HFFc6 (cell line): Measurements from ENCODE around the gene TBC1D1. TPM values are rescaled to one million over a fixed set of nuclear protein-coding genes. Genes with fewer than 3 reads are reported as not detected.

Experiments
- DNase-seq: peaks from one replicate; pipeline ENCODE4 v3.0.0-alpha.2; 2018
- H3K27ac Mint-ChIP-seq: 2 replicates; pipeline ENCODE4 v1.8.0; 2020; ENCODE audit warnings: mild to moderate bottlenecking, mixed read lengths
- H3K27me3 Mint-ChIP-seq: 2 replicates; pipeline ENCODE4 v1.8.0; 2021; ENCODE audit warnings: mild to moderate bottlenecking, moderate library complexity, mixed read lengths; ENCODE audit not compliant: insufficient read depth
- H3K36me3 Mint-ChIP-seq: 2 replicates; pipeline ENCODE4 v1.8.0; 2021; ENCODE audit warnings: low read depth, mixed read lengths
- H3K4me1 Mint-ChIP-seq: 2 replicates; pipeline ENCODE4 v1.8.0; 2020; ENCODE audit warnings: low read depth, mixed read lengths
- H3K4me3 Mint-ChIP-seq: 2 replicates; pipeline ENCODE4 v1.8.0; 2020; ENCODE audit warnings: mild to moderate bottlenecking, moderate library complexity, mixed read lengths
- H3K9me3 Mint-ChIP-seq: 2 replicates; pipeline ENCODE4 v1.8.0; 2020; ENCODE audit warnings: mild to moderate bottlenecking, mixed read lengths
- total RNA-seq, 6 experiments: library from RNA; stranded (reverse); fragmentation: NEBNext Ultra II Directional; extraction: Animal tissue kit (Norgen Biotek cat#: 25700); gene quantifications; 2 replicates in 1 of 6; 3 replicates in 5 of 6; pipeline ENCODE4 v1.2.3, GENCODE V29; 2021
- TF ChIP-seq, protein P1 (sequence below): fragments of 200-600 bp; sonication (generic); IDR thresholded peaks from 2 replicates; pipeline ENCODE4 v1.5.0; 2021; ENCODE audit warnings: antibody characterized with exemption, mild to moderate bottlenecking

The TBC1D1 gene
- total RNA-seq, 6 experiments from 2014 or later: 78.5 to 126 (median 112) TPM

DNA sequence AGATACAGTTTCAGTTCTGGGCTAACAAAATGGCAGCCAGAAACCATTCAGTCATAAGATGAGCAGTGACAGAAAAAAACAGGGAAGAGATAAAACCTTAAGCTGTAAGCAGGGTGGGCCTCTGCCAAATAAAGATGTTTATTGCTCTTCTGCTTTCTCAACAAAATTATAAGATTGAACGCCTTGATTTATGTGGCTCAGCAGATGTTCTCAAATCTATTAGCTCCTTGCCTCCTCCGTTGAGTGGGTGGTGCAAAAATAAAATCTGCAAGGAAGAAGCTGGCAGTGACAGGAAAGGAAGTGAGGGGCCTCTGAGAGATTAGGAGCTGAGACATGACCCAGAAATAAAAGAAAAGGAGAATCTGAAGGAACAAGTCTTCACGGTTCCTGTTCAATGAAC lies 275.9 kb downstream of the TBC1D1 start:
- no peak overlapping the region for H3K4me3 Mint-ChIP-seq
- peaks cover 36% of the 10 kb centered on the region for H3K4me1 Mint-ChIP-seq

DNA sequence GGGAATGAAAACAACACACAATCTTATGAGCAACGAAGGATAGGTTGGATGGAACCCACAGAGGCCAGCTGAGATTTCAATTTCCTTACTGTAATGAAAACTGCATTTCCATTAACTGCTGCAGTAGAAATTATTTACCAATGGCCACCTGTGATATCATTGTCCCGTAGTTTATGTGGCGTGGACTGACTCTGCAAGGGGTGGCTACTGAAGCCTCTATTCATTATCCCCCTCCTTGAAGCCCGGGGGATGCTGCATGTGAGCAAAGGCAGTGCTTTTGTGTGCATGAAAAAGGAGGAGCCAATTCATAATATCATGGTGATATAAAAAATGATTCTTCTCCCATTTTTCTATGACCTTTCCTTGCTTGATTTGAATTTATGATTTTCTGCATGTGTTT lies 277.1 kb downstream of the TBC1D1 start:
- Mint-ChIP-seq H3K36me3 (peaks cover 13% of the 10 kb centered on the region; the same call in 1 of the 2 replicates), H3K27ac (no peak overlapping the region), H3K4me3 (no peak overlapping the region), H3K4me1 (peaks cover 24% of the 10 kb centered on the region), H3K9me3 (peaks cover 9% of the 10 kb centered on the region; the same call in 1 of the 2 replicates), H3K27me3 (peaks cover 3% of the 10 kb centered on the region; the same call in 1 of the 2 replicates)
- TF ChIP-seq, protein P1, sequence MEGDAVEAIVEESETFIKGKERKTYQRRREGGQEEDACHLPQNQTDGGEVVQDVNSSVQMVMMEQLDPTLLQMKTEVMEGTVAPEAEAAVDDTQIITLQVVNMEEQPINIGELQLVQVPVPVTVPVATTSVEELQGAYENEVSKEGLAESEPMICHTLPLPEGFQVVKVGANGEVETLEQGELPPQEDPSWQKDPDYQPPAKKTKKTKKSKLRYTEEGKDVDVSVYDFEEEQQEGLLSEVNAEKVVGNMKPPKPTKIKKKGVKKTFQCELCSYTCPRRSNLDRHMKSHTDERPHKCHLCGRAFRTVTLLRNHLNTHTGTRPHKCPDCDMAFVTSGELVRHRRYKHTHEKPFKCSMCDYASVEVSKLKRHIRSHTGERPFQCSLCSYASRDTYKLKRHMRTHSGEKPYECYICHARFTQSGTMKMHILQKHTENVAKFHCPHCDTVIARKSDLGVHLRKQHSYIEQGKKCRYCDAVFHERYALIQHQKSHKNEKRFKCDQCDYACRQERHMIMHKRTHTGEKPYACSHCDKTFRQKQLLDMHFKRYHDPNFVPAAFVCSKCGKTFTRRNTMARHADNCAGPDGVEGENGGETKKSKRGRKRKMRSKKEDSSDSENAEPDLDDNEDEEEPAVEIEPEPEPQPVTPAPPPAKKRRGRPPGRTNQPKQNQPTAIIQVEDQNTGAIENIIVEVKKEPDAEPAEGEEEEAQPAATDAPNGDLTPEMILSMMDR: no peak
- DNase-seq: no peak

More for the DNA sequence above, 275.9 kb downstream of the TBC1D1 start:
- DNase-seq: no peak
- Mint-ChIP-seq H3K27me3 (peaks cover 3% of the 10 kb centered on the region), H3K9me3 (peaks cover 9% of the 10 kb centered on the region; the same call in 1 of the 2 replicates), H3K27ac (no peak overlapping the region), H3K36me3 (peaks cover 13% of the 10 kb centered on the region; the same call in 1 of the 2 replicates)
- TF ChIP-seq, protein P1: no peak

DNA sequence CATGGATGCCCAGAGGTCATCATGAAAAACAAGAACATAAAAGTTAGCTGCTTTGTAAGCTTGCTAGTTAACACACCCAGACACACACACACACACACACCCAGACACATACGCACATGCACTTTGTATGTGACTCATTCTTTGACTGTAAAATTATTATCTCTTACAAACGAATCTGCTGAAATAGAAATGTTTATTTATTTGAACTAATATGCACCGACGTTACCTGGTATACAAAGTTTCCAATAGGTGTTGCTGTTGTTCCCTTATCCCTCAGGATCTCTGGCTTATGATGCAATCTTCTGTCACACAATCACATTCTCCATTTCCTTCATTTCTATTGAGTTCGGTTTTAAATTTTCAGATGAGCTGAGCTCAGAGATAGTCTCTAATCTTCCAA lies 278.6 kb downstream of the TBC1D1 start:
- Mint-ChIP-seq H3K4me3 (no peak overlapping the region), H3K4me1 (peaks cover 22% of the 10 kb centered on the region), H3K27me3 (peaks cover 3% of the 10 kb centered on the region; the same call in 1 of the 2 replicates), H3K36me3 (peaks cover 13% of the 10 kb centered on the region; the same call in 1 of the 2 replicates), H3K27ac (no peak overlapping the region), H3K9me3 (0 out of 2 replicates have a peak, but pooled peaks cover 3% of the 10 kb centered on the region)
- TF ChIP-seq, protein P1: no peak
- no peak for DNase-seq

DNA sequence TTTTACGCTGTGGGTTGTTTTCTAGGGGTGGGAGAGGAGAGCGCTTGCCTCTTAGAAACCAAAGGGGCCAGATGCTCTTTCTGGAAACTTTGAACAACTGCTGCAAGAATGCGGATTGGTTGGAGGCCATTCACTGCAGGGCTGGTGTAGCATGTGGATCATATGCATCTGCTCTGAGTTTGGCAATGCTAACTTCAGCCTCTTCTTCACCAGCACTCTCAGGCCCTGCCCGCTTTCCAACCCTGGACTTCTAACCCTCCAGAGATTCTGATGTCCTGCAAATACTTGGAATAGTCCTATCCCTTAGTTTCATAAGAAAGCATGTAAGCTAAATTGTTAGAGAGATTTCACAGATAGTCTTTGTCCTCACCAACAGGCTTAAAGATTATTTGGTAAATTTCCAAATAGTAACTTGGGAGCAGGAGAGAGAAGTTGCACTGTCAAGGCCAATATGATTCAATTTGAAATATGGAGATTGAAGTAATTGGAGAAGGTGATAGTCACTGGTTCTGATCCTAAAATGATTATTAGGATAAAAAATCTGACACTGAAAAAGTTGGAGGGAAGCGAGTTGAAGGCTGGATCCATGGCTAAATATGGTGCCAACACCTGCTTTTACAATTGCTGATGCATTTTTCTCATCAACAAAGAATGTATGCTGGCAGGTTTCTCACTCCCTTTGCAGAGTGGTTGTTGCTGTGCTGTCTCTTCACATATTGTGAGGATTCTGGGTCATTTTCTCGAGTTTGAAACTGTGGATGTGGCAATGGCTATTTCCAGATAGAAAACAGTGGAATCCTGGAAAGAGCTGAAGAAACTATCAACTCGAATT lies 279.7 kb downstream of the TBC1D1 start:
- Mint-ChIP-seq H3K36me3 (peaks cover 9% of the 10 kb centered on the region; the same call in 1 of the 2 replicates), H3K27me3 (peaks cover 3% of the 10 kb centered on the region; the same call in 1 of the 2 replicates), H3K4me3 (no peak overlapping the region), H3K4me1 (peaks cover 32% of the 10 kb centered on the region), H3K9me3 (no peaks in the 10 kb centered on the region), H3K27ac (no peak overlapping the region)
- TF ChIP-seq, protein P1: no peak
- no peak for DNase-seq

DNA sequence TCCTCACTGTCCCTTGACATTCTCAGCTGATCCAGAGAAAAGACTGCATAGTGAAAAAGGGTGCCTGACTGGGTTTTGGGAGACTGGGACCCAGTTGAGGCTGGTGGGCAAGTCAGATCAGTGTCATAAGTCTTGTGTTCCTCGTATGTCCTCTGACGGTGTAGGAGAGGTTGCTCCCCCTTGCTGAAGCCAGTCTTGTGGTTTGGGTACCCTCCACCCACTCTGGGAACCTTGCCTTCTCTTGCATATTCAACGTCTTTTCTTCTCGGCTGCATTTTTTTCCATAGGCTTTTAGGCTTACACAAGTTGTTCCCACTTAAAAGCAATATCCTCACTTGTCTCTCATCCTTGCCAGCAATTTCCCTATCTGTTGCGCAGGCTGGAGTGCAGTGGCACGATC lies 281.2 kb downstream of the TBC1D1 start:
- TF ChIP-seq, protein P1: no peak
- Mint-ChIP-seq H3K27me3 (peaks cover 2% of the 10 kb centered on the region; the same call in 1 of the 2 replicates), H3K4me1 (peaks cover 32% of the 10 kb centered on the region), H3K27ac (no peak overlapping the region), H3K36me3 (no peaks in the 10 kb centered on the region; the same call in 1 of the 2 replicates), H3K4me3 (no peak overlapping the region), H3K9me3 (no peaks in the 10 kb centered on the region)
- DNase-seq: no peak
